ENCODE results near the gene UBXN10.

Gene UBXN10

GRCh38 chr1:20185834-20186782 lies at the start of gene UBXN10, which contains the start of gene PLA2G2C:
Gene UBXN10, plus strand, starts transcription at chr1:20186096. Its CDS starts 4,466 bp downstream, at chr1:20190562.
Gene PLA2G2C, minus strand, starts transcription at chr1:20186518. Its CDS starts 9,155 bp downstream, at chr1:20177363.
- Histone ChIP-seq H3K27ac (no peak within 1 kb of the TSS), H3K9ac (ENCODE audit: insufficient read length) (no peak within 1 kb of the TSS), H3K4me3 (no peak within 1 kb of the TSS), H3K9me3 (ENCODE audit: low read depth, low read length) (no peaks in the 10 kb centered on the region), H3K36me3 (ENCODE audit: insufficient read depth, low read length) (no peaks in the 10 kb centered on the region)
- no peak for DNase-seq (ENCODE audit: low read depth, low spot score)
- no peak for TF ChIP-seq EZH2 (IDR thresholded peaks at IDR 0.05)
- no peak for TF ChIP-seq POLR2AphosphoS5 (IDR thresholded peaks at IDR 0.05; ENCODE audit: borderline replicate concordance, low read depth, low read length)
- no peak for TF ChIP-seq FOXP2 (optimal IDR thresholded peaks at IDR 0.05; ENCODE audit: control extremely low read depth, extremely low read length, insufficient read depth)

GRCh38 chr1:20136249-20136648 lies 49.6 kb upstream of the UBXN10 start:
- Histone ChIP-seq H3K36me3 (ENCODE audit: insufficient read depth, low read length) (no peaks in the 10 kb centered on the region), H3K9me3 (ENCODE audit: low read depth, low read length) (no peaks in the 10 kb centered on the region), H3K9ac (ENCODE audit: insufficient read length) (no peak overlapping the region), H3K27ac (no peak overlapping the region), H3K4me3 (no peak overlapping the region)
- DNase-seq (ENCODE audit: low read depth, low spot score), result no peak
- TF ChIP-seq FOXP2 (optimal IDR thresholded peaks at IDR 0.05; ENCODE audit: control extremely low read depth, extremely low read length, insufficient read depth), result no peak
- no peak for TF ChIP-seq EZH2 (IDR thresholded peaks at IDR 0.05)
- TF ChIP-seq POLR2AphosphoS5 (IDR thresholded peaks at IDR 0.05; ENCODE audit: borderline replicate concordance, low read depth, low read length), result no peak

- TF ChIP-seq EZH2 (IDR thresholded peaks at IDR 0.05), result no peak
- no peak for TF ChIP-seq FOXP2 (optimal IDR thresholded peaks at IDR 0.05; ENCODE audit: control extremely low read depth, extremely low read length, insufficient read depth)
- TF ChIP-seq POLR2AphosphoS5 (IDR thresholded peaks at IDR 0.05; ENCODE audit: borderline replicate concordance, low read depth, low read length), result no peak
- no peak overlapping the region for H3K9ac ChIP-seq (ENCODE audit: insufficient read length)
- H3K9me3 ChIP-seq (ENCODE audit: low read depth, low read length), result no peaks in the 10 kb centered on the region
- no peak for DNase-seq (ENCODE audit: low read depth, low spot score)
- H3K36me3 ChIP-seq (ENCODE audit: insufficient read depth, low read length), result no peaks in the 10 kb centered on the region
- H3K27ac ChIP-seq, result no peak overlapping the region
- H3K4me3 ChIP-seq, result no peak overlapping the region
Observed at GRCh38 chr1:20137055-20137454, 48.8 kb upstream of the UBXN10 start.

GRCh38 chr1:20137604-20138003 lies 48.3 kb upstream of the UBXN10 start:
- Histone ChIP-seq H3K4me3 (no peak overlapping the region), H3K9me3 (ENCODE audit: low read depth, low read length) (no peaks in the 10 kb centered on the region), H3K9ac (ENCODE audit: insufficient read length) (no peak overlapping the region), H3K27ac (no peak overlapping the region), H3K36me3 (ENCODE audit: insufficient read depth, low read length) (no peaks in the 10 kb centered on the region)
- no peak for DNase-seq (ENCODE audit: low read depth, low spot score)
- TF ChIP-seq EZH2 (IDR thresholded peaks at IDR 0.05) (no peak), POLR2AphosphoS5 (IDR thresholded peaks at IDR 0.05; ENCODE audit: borderline replicate concordance, low read depth, low read length) (no peak), FOXP2 (optimal IDR thresholded peaks at IDR 0.05; ENCODE audit: control extremely low read depth, extremely low read length, insufficient read depth) (no peak)

- TF ChIP-seq FOXP2 (optimal IDR thresholded peaks at IDR 0.05; ENCODE audit: control extremely low read depth, extremely low read length, insufficient read depth) (no peak), POLR2AphosphoS5 (IDR thresholded peaks at IDR 0.05; ENCODE audit: borderline replicate concordance, low read depth, low read length) (no peak), EZH2 (IDR thresholded peaks at IDR 0.05) (no peak)
- no peak overlapping the region for H3K27ac ChIP-seq
- no peak for DNase-seq (ENCODE audit: low read depth, low spot score)
- no peaks in the 10 kb centered on the region for H3K9me3 ChIP-seq (ENCODE audit: low read depth, low read length)
- no peaks in the 10 kb centered on the region for H3K36me3 ChIP-seq (ENCODE audit: insufficient read depth, low read length)
- H3K4me3 ChIP-seq, result no peak overlapping the region
- H3K9ac ChIP-seq (ENCODE audit: insufficient read length), result no peak overlapping the region
Observed at GRCh38 chr1:20138346-20138745, 47.5 kb upstream of the UBXN10 start.

GRCh38 chr1:20138961-20139550 lies 46.8 kb upstream of the UBXN10 start, which contains the start of gene PLA2G2F:
Gene PLA2G2F, plus strand, starts transcription at chr1:20139323. Its CDS starts 105 bp downstream, at chr1:20139428.
- Histone ChIP-seq H3K9me3 (ENCODE audit: low read depth, low read length) (no peaks in the 10 kb centered on the region), H3K27ac (no peak within 1 kb of the TSS), H3K9ac (ENCODE audit: insufficient read length) (no peak within 1 kb of the TSS), H3K4me3 (no peak within 1 kb of the TSS), H3K36me3 (ENCODE audit: insufficient read depth, low read length) (no peaks in the 10 kb centered on the region)
- no peak for DNase-seq (ENCODE audit: low read depth, low spot score)
- TF ChIP-seq FOXP2 (optimal IDR thresholded peaks at IDR 0.05; ENCODE audit: control extremely low read depth, extremely low read length, insufficient read depth), result no peak
- no peak for TF ChIP-seq EZH2 (IDR thresholded peaks at IDR 0.05)
- no peak for TF ChIP-seq POLR2AphosphoS5 (IDR thresholded peaks at IDR 0.05; ENCODE audit: borderline replicate concordance, low read depth, low read length)

GRCh38 chr1:20139776-20140612 lies 45.9 kb upstream of the UBXN10 start:
- DNase-seq (ENCODE audit: low read depth, low spot score), result no peak
- TF ChIP-seq FOXP2 (optimal IDR thresholded peaks at IDR 0.05; ENCODE audit: control extremely low read depth, extremely low read length, insufficient read depth) (no peak), EZH2 (IDR thresholded peaks at IDR 0.05) (no peak), POLR2AphosphoS5 (IDR thresholded peaks at IDR 0.05; ENCODE audit: borderline replicate concordance, low read depth, low read length) (no peak)
- Histone ChIP-seq H3K36me3 (ENCODE audit: insufficient read depth, low read length) (no peaks in the 10 kb centered on the region), H3K9me3 (ENCODE audit: low read depth, low read length) (no peaks in the 10 kb centered on the region), H3K4me3 (no peak overlapping the region), H3K9ac (ENCODE audit: insufficient read length) (no peak overlapping the region), H3K27ac (no peak overlapping the region)

Measured in SK-N-MC (cell line).